Measurements from ENCODE around the gene ATP6V0A1.

Gene ATP6V0A1

GRCh38 chr17:42421136-42421506 is 37.6 kb upstream of the ATP6V0A1 start:
- H3K79me2 ChIP-seq (ENCODE audit: insufficient read depth, low read depth), result no peaks in the 10 kb centered on the region
- no peak overlapping the region for H2AFZ ChIP-seq (ENCODE audit: low read depth)
- no peak overlapping the region for H3K9ac ChIP-seq
- no peaks in the 10 kb centered on the region for H3K36me3 ChIP-seq (ENCODE audit: insufficient read depth)
- H3K27me3 ChIP-seq (ENCODE audit: insufficient read depth, low read depth), result peaks cover 5% of the 10 kb centered on the region; the same call in 1 of the 2 replicates
- H3K4me1 ChIP-seq (ENCODE audit: low read depth, poor library complexity, severe bottlenecking), result no peaks in the 10 kb centered on the region
- H3K27ac ChIP-seq, result no peak overlapping the region
- H3K4me3 ChIP-seq (IDR thresholded peaks at IDR 0.05; ENCODE audit: insufficient read depth, low read depth, low read length), result no peak overlapping the region
- TF ChIP-seq CTCF (conservative IDR thresholded peaks at IDR 0.05; ENCODE audit: low read depth, low read length), result no peak
- H4K20me1 ChIP-seq (ENCODE audit: insufficient read depth), result no peaks in the 10 kb centered on the region
- H3K4me2 ChIP-seq, result no peak overlapping the region

DNA sequence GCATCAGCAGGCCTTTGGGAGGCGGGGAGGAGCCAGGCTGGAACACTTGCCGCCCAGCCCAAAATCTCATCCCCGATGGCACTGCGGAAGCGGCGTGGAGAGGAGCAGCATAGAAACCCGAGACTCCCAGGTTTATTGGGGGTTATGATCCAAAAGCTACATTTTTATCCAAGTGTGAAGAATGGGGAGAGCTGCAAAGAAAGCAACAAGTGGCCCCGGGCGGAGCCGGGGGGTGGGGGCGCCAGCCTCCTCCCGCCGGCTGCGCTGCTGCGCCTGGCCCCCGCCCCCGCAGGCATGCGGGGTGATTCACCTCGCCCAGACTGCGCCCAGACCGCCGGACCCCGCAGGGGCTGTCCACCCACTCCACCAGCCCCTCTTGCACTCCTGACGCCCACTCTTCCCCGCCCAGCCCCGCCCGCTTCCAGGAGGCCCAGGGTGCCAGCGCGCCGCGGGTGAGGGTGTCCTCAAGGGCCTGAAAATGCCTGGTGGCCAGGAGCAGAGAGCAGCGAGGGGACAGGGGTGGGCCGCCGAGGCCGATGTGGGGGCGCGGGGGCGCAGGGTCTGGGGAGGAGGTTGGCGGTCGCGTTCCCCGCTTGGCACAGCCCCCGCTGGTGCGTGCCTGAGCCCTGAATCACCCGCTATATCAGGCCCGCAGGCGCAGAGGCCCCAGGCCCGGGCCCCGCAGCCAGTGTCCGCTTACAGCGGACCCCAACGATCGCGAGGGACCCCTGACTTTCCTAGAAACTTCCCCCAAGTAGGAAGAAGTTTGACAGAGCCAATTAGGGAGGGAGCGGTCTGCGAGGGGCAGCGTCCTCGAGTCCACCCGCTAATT is 37.0 kb upstream of the ATP6V0A1 start:
- H2AFZ ChIP-seq (ENCODE audit: low read depth), result no peak overlapping the region
- no peaks in the 10 kb centered on the region for H3K36me3 ChIP-seq (ENCODE audit: insufficient read depth)
- H3K27me3 ChIP-seq (ENCODE audit: insufficient read depth, low read depth), result peaks cover 5% of the 10 kb centered on the region; the same call in 1 of the 2 replicates
- H4K20me1 ChIP-seq (ENCODE audit: insufficient read depth), result no peaks in the 10 kb centered on the region
- H3K27ac ChIP-seq, result no peak overlapping the region
- H3K4me3 ChIP-seq (IDR thresholded peaks at IDR 0.05; ENCODE audit: insufficient read depth, low read depth, low read length), result no peak overlapping the region
- no peaks in the 10 kb centered on the region for H3K4me1 ChIP-seq (ENCODE audit: low read depth, poor library complexity, severe bottlenecking)
- H3K9ac ChIP-seq, result no peak overlapping the region
- no peak for TF ChIP-seq CTCF (conservative IDR thresholded peaks at IDR 0.05; ENCODE audit: low read depth, low read length)
- no peak overlapping the region for H3K4me2 ChIP-seq
- H3K79me2 ChIP-seq (ENCODE audit: insufficient read depth, low read depth), result no peaks in the 10 kb centered on the region

GRCh38 chr17:42422412-42422957 is 36.2 kb upstream of the ATP6V0A1 start:
- H3K27ac ChIP-seq, result no peak overlapping the region
- peaks cover 5% of the 10 kb centered on the region; the same call in 1 of the 2 replicates for H3K27me3 ChIP-seq (ENCODE audit: insufficient read depth, low read depth)
- H3K4me1 ChIP-seq (ENCODE audit: low read depth, poor library complexity, severe bottlenecking), result no peaks in the 10 kb centered on the region
- no peak overlapping the region for H3K9ac ChIP-seq
- no peak overlapping the region for H3K4me2 ChIP-seq
- no peaks in the 10 kb centered on the region for H3K79me2 ChIP-seq (ENCODE audit: insufficient read depth, low read depth)
- H2AFZ ChIP-seq (ENCODE audit: low read depth), result no peak overlapping the region
- H4K20me1 ChIP-seq (ENCODE audit: insufficient read depth), result no peaks in the 10 kb centered on the region
- no peak for TF ChIP-seq CTCF (conservative IDR thresholded peaks at IDR 0.05; ENCODE audit: low read depth, low read length)
- H3K36me3 ChIP-seq (ENCODE audit: insufficient read depth), result no peaks in the 10 kb centered on the region
- no peak overlapping the region for H3K4me3 ChIP-seq (IDR thresholded peaks at IDR 0.05; ENCODE audit: insufficient read depth, low read depth, low read length)

GRCh38 chr17:42422958-42423712 is 35.5 kb upstream of the ATP6V0A1 start, which contains the start of gene CAVIN1:
TSS of gene CAVIN1 (minus strand) at chr17:42423256. CDS start at chr17:42423097, 159 bp downstream.
- H3K27me3 ChIP-seq (ENCODE audit: insufficient read depth, low read depth), result peaks cover 5% of the 10 kb centered on the region; the same call in 1 of the 2 replicates
- H3K4me2 ChIP-seq, result no peak within 1 kb of the TSS
- peaks cover 2% of the 10 kb centered on the region for H3K4me1 ChIP-seq (ENCODE audit: low read depth, poor library complexity, severe bottlenecking)
- H3K36me3 ChIP-seq (ENCODE audit: insufficient read depth), result no peaks in the 10 kb centered on the region
- H3K4me3 ChIP-seq (IDR thresholded peaks at IDR 0.05; ENCODE audit: insufficient read depth, low read depth, low read length), result no peak within 1 kb of the TSS
- H2AFZ ChIP-seq (ENCODE audit: low read depth), result no peak within 1 kb of the TSS
- H3K9ac ChIP-seq, result no peak within 1 kb of the TSS
- TF ChIP-seq CTCF (conservative IDR thresholded peaks at IDR 0.05; ENCODE audit: low read depth, low read length), result no peak
- no peaks in the 10 kb centered on the region for H3K79me2 ChIP-seq (ENCODE audit: insufficient read depth, low read depth)
- H4K20me1 ChIP-seq (ENCODE audit: insufficient read depth), result no peaks in the 10 kb centered on the region
- H3K27ac ChIP-seq, result no peak within 1 kb of the TSS
